HG02885 (cell line): ENCODE results near the gene ZNF43.
"Not testable (repeated sequence)": the region's sequence is repeated elsewhere in the genome, so short reads cannot be mapped to it uniquely, and the experiment has no call there.

ENCODE experiments used
- ATAC-seq: cut with Tn5 transposase; IDR thresholded peaks from one replicate; pipeline ENCODE4 v1.9.1; 2021; ENCODE audit warnings: mild to moderate bottlenecking; ENCODE audit not compliant: unreplicated experiment, poor library complexity

ZNF43 gene

DNA sequence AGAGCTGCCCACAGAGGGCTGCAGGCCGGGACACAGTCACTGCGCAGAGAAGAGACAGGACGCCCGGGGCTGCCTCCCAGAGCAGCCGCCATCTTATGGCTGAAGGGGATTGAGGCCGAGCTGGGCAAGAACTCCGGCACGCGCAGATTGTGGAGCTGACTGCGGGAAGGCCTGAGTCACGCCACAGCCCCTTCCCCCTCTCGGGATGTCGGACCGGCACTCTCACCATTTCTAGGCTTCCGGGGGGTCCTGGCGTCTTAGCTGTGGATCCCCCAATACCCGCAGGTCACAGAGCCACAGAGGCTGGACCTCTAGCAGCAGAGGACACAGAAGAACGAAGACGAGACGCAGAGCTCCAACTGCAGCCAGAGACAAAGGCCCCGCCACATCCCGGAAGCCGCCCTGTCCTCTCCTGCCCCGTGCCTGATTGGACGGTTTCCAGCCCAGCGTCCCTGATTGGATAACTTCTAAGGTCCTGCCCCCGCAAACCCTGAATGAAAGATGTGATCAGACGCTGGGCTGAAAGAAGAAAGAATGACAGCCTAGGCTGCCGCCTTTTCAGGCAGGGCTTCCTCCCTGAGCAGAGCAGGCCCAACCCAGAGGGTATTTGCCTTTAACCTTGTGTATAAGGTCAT lies at the start of gene ZNF43:
Gene ZNF43, minus strand, starts transcription at position 373 of the 635 bp plus-strand sequence. Its CDS starts 144 bp downstream, at position 229.
- peak; percentile 93 for ATAC-seq

DNA sequence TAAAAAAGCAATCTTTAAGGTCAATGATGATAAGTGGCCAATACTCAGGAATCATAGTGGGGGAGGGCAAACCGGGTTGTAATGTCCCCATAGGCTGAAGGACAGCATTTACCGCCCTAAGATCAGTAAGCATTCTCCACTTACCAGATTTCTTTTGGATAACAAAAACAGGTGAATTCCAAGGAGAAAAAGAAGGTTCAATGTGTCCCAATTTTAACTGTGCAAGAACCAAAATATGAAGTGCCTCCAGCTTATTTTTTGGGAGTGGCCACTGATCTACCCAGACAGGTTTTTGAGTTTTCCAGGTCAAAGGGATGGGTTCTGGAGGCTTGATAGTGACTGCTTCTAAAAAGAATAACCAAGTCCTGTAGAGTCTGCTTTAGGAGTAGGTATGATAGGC lies 49.5 kb upstream of the ZNF43 start:
- not testable (repeated sequence) for ATAC-seq

DNA sequence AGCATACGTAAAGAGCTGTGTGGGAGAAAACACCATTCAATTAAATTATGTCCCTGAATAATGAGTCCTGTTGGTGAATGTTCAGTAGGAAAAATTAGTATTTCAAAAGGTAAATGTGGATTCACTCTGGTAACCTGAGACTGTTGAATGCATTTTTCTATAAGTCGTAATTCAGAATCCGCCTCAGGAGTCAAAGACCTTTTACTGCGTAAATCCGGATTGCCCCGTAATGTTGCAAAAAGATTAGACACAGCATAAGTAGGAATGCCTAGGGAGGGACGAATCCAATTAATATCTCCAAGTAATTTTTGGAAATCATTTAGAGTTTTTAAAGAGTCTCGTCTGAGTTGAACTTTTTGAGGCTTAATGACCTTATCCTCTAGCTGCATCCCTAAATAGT lies 48.8 kb upstream of the ZNF43 start:
- not testable (repeated sequence) for ATAC-seq

DNA sequence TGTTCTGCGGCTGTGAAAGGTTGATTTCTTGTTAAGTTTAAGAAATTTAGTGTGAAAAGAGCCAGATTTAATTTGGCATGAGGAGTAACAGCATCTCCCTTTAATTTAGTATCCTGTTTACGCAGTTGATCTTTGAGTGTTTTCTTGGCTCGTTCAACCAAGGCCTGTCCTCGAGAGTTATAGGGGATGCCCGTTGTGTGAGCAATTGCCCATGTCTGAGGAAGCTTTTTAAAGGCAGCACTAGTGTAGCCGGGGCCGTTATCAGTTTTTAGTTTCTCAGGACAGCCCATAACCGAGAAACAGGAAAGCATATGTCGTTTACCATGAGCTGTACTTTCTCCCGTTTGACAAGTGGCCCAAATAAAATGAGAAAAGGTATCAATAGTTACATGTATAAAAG lies 47.5 kb upstream of the ZNF43 start:
- no peak for ATAC-seq

DNA sequence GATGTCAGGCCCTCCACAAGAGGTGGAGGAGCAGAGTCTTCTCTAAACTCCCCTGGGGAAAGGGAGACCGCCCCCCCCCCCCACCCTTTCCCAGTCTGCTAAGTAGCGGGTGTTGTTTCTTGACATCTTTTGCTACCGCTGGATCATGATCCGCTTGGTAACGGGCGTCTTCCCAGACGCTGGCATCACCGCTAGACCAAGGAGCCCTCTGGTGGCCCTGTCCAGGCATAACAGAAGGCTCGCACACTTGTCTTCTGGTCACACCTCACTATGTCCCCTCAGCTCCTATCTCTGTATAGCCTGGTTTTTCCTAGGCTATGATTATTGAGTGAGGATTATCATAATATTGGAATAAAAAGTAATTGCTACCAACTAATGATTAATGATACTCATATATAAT lies 44.8 kb upstream of the ZNF43 start:
- ATAC-seq = not testable (repeated sequence)

DNA sequence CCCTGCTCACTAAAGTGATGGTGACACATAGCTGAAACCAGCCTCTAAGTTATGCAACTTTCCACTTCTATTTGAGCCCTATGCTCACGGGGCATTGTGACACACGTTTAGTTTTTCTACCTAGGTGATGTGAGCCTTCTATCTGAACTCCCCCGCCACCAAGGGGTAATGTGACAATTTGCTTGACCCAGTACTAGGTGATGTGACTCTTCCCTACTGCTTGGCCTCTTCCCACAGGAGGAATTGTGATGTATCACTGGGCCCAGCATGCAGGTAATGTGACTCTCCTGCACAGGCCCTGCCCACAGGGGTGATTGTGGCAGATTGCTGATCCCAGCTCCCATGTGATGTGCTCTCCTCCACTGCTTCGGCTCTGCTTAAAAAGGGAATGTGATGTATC lies 42.7 kb upstream of the ZNF43 start:
- ATAC-seq = no peak

DNA sequence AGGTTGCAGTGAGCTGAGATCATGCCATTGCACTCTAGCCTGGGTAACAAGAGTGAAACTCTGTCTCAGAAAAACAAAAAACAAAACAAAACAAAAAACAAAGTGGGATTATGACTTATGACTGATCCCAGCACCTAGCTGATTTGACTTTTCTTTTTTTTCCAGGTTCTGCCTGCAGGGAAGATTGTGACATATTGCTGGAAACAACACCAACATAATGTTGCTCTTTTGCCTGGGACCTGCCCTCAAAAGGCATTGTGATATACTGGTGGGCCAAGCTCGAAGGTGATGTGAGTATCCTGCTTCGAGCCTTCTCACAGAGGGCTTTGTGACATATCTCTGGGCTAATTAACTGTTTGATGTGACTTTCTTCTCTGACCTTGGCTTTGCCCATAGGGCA lies 42.0 kb upstream of the ZNF43 start:
- no peak for ATAC-seq

DNA sequence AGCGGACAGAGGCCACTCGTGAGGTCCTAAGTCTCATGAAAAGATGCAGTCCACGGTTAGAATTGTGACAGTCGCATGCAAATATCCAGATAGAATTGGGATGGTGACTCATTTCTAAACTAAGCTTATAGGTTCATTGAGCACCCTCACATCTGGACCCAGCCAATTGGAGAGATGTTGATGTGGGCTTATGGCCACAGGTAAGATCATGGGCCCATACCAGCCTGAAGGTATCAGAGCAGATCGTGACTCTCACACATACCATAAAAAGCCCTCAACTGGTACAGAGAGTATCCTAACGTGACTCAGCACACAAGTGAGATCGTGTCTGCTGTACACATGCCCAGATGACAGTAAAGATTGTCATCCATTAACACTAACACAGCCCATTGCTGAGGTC lies 40.6 kb upstream of the ZNF43 start:
- ATAC-seq = not testable (repeated sequence)

DNA sequence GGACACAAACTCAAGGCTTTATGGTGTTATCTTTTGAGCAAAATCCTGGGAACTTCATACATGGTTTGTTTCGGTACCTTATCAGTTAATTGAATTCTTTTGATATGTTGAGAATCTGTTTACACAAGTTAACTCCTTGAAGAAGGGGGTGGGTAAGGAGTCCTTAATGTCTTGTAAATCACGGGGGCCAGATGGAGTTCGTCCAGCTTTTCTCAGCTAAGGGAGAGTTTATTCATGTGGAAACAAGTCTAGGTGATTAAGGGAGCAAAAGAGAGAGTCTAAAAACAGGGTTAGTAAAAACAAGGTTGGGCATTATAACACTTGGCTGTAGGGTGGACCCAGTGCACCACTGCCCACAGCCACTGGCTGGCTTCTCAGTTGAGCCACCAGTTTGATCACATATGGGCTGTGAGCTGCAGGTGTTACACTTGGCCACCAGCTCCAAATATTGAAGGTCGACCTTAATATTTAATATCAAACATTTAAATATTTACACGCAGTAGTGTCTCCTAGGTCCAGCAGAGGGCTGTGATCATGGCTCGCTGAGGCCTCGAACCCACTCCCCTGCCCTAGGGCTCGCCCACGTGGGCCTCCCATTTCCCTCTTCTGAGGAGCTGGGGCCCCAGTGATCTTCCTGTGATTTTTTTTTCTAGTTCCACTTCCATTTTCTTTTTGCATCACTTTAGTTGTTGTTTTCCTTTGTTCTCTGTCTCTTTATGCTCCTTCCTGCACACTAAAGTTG lies 21.0 kb upstream of the ZNF43 start:
- ATAC-seq = no peak

DNA sequence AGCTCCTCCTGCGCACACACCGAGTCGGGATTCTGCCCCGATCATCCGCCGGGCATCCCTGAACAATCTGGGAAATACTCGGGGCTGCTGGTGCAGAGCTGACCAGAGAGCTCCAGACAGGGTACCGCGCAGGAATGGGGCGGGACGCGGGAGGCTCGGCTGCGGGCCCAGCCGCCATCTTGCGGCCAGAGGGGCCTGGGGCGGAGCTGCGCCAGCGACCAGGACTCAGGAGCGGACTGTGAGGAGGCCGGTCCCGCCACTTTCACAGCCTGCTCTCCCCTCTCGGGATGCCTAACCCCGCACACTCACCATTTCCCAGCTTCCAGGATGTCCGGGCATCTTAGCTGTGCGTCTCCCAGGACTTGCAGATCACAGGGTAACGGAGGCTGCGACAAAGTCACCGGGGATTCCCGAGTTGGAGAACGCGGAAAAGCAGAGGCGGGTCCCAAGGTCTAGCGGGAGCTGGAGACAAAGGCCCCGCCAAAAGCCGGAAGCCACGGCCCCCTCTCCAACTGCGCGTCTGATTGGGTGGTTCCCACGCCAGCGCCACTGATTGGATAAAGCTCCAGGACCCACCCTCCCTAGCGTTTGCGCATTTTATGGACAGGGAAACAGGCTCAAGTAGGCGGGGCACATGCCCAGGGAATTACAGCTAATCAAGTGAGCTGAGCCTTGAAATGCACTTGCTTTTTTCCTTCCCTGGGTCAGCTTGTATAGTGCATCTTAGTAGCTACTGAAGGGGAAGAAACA lies 15.8 kb upstream of the ZNF43 start:
- ATAC-seq = peak; percentile 95

DNA sequence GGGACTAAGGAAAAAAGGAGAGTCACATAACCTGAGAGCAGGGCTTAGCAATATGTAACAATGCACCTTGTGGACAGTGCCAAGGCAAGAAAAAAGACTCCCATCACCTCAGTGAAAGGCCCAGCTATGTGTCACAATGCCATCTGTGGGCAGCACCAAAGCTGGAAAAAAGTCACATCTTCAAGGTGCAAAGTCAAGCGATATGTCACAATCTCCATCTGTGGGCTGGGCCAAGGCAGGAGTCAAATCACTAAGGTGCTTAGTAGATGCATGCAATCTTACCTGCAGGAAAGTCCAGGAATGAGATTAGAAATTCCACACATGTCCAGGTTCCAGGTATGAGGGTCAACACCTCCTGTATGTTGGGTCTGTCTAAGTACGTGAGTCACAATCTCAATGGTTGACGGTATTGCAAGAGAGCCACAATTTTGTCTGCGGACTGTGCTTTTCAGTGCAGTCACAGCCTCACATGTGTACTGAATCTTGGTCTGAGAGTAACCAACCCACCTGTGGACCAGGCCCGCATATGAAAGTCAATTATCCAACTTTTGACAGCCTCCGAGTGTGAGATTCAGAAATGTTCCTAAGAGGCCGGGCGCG lies 14.8 kb upstream of the ZNF43 start:
- no peak for ATAC-seq

DNA sequence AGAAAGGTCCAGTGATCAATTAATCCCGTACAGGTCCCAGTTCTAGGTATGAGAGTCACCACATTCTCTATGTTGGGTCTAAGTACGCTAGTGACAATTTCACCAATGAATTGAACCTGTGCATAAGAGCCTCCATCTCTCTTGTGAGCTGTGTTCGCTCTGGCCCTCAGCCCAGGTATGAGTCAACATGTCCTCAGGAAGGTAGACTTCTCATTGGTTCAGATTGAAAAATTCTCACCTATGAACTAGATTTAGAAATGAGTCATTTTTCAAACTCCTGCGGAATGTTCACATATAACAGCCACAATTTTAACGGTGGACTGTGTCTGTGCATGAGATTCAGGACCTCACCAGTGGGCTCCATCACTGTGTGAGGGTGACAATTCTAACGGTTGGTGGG lies 12.7 kb upstream of the ZNF43 start:
- no peak for ATAC-seq

DNA sequence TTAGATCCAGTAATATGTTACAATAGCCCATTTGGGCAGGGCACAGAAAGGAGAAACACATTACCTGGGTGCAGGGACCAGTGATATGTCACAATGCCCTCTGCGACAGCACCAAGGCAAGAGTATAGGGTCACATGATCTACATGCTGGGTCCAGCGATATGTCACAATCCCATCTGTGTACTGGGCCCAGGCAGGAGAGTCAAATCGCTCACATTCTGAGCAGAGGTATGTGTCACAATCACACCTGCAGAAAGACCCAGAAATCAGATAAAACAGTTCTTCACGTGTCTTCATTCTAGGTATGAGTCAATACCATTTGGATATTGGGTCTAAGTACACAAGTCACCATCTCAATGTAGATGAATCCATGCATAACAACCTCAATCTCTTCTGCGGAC lies 7.1 kb upstream of the ZNF43 start:
- ATAC-seq = no peak

DNA sequence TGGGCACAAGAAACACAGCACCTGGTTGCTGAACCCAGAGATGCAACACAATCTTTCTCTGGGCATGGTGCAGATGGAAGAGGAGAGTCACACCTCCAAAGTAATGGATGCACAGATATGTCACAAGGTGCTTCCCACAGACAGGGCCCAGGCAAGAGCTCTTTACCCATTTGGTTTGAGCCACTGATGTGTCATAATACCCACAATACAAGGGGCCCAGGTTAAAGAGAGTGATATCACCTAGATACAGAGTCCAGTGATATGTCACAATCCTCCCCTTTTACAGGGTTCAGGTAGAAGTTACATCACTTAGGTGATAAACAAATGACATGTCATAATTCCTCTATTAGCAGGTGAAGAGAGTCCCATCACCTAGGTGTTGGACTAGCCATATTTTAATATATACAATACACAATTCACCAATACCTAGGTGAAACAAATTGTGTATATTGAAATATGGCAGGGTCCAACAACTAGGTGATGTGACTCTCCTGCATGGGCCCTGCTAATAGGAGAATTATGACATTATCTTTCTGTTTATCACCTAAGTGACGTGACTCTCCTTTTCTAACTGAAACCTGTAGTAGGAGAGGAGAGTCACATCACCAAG lies 5.6 kb upstream of the ZNF43 start:
- no peak for ATAC-seq

DNA sequence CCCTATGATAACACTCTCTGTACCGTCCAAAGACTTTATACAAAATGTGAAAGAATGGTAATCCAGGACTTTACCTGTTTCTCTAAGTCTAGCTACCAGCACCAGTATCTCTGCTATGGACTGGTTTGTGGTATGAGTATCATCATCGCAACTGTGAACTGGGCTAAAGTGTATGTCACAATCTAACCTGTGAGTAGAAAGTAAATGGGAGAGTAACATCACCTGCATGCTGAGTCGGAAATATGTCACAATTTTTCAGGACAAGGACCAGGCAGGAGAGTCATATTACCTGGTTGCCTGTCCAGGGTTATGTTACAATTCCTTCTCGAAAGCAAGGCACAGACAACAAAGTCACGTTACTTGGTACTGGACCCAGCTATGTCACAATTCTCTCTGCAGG lies 5.1 kb upstream of the ZNF43 start:
- ATAC-seq = no peak

DNA sequence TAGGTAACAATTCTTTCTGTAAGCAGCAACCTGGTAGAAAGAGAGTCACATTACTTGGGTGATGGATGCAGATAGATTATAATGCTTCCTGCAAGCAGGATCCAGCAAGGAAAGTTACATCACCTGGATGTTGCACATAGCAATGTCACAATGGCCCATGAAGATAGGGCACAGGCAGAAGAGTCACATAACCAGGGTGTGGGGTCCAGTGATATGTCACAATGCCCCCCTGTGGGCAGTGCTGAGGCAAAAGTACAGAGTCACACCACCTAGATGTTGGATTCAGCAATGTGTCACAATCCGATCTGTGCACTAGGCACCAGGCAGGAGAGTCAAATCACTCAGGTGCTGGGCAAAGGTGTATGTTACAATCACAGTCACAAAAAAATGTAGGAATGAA lies 4.0 kb upstream of the ZNF43 start:
- no peak for ATAC-seq

DNA sequence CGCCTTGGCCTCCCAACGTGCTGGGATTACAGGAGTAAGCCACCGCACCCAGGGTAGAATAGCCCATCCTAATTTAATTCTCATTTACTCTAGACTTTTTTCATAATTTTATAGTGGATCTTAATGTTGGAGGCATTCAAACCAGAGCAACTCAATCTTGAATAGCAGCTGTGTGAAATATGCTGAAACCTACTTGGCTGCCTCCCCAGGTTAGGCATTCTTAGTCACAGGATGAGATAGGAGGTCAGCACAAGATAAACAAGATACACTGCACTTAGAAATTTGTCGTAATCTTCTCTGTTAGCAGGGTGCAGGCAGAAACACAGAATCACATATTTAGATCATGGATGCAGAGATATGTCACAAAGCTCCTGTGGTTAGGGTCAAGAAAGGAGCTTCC lies 2.7 kb upstream of the ZNF43 start:
- no peak for ATAC-seq

DNA sequence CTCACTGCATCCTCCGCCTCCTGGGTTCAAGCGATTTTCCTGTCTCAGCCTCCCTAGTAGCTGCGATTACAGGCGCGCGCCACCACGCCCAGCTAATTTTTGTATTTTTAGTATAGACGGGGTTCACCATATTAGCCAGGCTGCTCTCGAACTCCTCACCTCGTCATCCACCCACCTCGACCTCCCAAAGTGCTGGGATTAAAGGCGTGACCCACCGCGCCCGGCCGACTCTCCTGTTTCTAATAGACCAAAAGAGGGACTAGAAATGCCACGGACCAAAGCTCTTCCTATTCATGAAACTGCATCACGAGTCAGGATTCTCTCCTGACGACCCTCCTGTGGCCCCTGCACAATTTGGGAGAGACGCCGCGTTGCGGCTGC lies 563 bp downstream of the ZNF43 start:
- no peak for ATAC-seq

DNA sequence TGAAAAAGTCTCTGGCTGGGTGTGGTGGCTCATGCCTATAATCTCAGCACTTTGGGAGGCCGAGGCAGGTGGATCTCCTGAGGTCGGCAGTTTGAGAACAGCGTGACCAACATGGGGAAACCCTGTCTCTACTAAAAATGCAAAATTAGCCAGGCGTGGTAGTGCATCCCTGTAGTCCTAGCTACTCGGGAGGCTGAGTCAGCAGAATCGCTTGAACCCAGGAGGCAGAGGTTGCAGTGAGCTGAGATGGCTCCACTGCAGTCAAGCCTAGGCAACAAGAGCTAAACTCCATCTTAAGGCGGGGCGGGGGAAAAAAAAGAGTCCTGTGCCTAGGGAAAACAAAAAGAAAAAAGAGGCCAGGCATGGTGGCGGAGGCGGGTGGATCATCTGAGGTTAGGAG lies 2.2 kb downstream of the ZNF43 start:
- ATAC-seq = no peak

DNA sequence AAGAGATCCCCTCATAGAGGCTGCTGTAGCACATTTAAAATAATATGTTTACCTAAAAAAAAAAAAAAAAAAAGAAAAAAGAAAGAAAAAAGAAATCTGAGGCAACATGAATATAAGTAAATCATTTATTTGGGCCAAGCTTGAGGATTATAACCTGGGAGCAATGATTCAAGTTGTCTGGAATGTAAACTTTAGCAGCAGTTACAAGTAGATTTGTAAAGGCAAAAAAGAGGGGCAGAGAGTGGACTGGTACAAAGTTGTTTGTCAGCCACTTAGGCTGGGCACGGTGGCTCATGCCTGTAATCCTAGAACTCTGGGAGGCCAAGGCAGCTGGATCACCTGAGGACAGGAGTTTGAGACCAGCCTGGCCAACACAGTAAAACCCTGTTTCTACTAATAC lies 11.3 kb downstream of the ZNF43 start:
- ATAC-seq = no peak

DNA sequence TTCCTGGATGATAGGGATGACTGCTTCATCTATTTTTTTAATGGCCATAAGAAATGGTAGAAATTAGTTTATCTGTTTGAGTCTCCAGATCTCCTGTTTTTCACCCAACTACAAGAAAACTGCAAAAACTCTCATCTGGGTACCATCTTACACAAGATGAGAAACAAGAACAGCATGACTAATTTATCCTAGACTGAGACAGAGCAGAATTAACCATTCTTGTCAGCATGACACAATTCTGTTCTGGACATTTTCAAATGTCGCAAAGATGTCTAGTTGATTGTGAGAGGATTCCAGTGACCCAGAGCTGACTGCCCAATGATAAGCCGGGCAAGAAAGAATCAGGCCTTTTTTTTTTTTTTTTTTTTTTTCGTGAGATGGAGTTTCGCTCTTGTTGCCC lies 12.8 kb downstream of the ZNF43 start:
- ATAC-seq = no peak
